ENCODE results near the gene ZDHHC21. TPM values are rescaled to one million over a fixed set of nuclear protein-coding genes. Genes with fewer than 3 reads are reported as not detected.

The ZDHHC21 gene
- total and polyA plus RNA-seq, 2 of the 8 experiments (the other 6 are each of a cell fraction or from before 2014, with no cell fraction given) = 1.9 to 6.0 TPM

DNA sequence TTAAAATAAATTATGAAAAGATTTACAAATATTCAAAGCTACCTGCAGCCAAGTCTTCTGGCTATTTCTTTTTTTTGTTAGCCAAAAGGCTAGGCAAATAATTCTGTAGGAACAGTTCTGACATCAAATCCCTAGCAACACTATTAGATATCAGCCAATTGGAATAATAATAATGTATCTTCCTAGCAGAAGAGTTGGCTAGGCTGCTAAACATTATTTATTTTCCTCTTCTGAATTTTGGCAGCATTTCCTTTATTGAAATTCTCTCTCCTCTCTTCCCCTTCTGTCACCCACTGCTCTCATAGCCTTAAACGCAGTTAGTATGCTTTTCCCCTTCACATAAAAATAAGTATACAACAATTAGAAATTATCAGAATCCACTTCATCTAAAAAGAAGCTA lies 42.6 kb downstream of the ZDHHC21 start (continued):
- TF ChIP-seq SP2 (IDR thresholded peaks at IDR 0.05; ENCODE audit: low read length) (no peak), CHD2 (IDR thresholded peaks at IDR 0.05; ENCODE audit: low read length) (no peak), GABPA (IDR thresholded peaks at IDR 0.05; ENCODE audit: borderline replicate concordance, insufficient read depth, low read length) (no peak), RBBP5 (IDR thresholded peaks at IDR 0.05; ENCODE audit: borderline replicate concordance, low read depth, low read length) (no peak), EZH2 (IDR thresholded peaks at IDR 0.05; ENCODE audit: low read depth, low read length, severe bottlenecking) (no peak), SIN3A (conservative IDR thresholded peaks at IDR 0.05 in 1 of 2, IDR thresholded peaks at IDR 0.05 in 1 of 2; ENCODE audit: low read depth in 1 of 2, low read length in 2 of 2) (no peak), POU5F1 (IDR thresholded peaks at IDR 0.05; ENCODE audit: low read depth, low read length) (no peak)
